NCI-H446 (cell line): Measurements from ENCODE around the gene PDC.

Experiments
- DNase-seq, 2 experiments: peaks; one replicate each; lab custom pipeline; 2025; lab: John Stamatoyannopoulos, UW

Gene PDC

DNA sequence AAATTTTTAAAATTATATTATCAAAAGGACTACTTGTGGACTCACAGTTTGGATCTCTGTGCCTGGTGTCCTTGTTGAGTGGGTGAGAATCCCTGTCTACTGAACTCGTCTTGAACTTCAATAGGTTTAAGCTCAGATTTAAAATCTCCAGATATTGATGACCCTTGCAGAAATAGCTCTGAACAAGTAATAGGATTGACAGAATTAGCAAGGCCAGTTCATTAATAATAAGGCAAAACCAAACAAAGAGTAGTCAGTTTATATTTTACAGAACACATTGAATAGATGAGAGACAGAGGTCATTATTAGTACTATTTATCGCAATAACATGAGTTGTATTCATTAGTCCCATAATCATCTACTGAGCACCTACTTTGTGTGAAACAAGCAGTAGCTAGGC, at the start of gene PDC:
Gene PDC, minus strand, starts transcription at position 101 of the 400 bp plus-strand sequence. CDS start 11,655 bp downstream, outside the sequence.
- no peak for DNase-seq

DNA sequence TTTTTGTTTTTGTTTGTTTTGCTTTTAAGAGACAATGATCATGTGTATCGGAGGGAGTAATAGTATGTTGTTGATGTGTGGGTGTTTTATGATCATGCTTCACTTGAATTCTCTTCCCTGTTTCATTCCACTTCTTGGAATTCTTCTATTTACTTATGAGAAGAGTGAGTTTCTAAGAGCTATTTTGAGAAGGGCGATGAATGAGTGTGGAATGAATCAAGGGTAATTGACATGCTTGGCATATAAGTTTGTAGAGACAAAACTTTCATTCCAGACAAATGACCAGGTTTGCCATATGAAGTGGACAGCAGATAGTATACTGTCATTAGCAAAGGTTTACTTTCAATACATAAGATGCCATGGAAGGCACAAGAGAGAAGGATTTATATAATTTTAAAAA, 42.3 kb upstream of the PDC start:
- DNase-seq = no peak

DNA sequence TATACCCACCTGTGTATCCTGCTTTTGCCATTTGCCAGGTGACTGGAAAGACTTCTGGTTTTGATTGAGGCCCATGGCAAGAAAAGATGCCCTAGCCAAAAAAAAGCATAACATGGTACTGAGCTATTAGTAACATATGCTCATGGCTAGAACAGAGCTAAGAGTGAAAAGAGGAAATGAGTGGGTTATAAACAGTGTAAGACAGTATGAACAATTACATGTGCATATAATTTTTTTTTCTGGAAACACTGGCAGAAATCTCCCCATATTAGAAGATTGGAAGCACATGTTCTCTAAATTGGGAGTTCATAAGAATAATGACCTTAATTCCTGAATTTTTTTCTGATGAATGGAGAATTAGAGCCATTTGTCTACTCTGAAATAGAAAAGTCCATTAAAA, 41.2 kb upstream of the PDC start:
- no peak for DNase-seq

DNA sequence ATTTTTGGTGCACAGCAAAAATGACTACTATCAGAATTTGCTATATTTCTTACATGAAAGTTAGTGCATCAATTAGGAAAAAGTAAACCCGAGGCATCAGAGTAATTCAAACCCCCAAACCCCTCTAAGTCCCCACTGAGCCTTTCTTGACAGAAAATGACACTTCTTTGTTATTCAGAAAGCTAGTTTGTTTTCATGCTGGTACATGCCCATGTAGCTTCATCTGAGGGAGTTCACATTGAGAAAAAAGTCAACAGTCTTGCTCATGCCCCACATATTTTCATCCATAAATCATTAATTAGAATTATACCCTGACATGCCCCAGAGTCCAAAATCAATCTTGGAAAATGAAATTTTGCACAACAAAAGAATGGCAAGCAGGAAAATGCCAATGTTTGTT, 39.9 kb upstream of the PDC start:
- DNase-seq = no peak

DNA sequence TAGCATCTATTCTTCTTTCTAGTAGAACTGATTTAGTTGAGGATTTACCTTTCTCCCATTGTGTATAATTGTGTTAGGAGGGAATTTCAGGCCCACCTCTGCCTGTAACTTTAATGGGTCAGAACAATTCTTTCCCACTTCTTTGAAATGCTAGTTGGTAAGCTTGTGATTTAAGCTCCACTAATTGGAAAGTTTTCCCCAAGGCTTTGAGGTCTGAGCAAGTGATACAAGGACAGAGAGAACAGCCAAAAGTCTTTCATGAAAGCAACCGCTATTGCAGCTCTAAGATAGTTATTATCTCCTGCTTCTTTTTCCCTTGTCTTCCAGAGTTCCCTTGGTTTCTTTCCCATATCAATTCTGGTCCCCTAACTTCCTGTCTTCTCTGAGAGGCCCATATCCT, 38.7 kb upstream of the PDC start:
- no peak for DNase-seq

DNA sequence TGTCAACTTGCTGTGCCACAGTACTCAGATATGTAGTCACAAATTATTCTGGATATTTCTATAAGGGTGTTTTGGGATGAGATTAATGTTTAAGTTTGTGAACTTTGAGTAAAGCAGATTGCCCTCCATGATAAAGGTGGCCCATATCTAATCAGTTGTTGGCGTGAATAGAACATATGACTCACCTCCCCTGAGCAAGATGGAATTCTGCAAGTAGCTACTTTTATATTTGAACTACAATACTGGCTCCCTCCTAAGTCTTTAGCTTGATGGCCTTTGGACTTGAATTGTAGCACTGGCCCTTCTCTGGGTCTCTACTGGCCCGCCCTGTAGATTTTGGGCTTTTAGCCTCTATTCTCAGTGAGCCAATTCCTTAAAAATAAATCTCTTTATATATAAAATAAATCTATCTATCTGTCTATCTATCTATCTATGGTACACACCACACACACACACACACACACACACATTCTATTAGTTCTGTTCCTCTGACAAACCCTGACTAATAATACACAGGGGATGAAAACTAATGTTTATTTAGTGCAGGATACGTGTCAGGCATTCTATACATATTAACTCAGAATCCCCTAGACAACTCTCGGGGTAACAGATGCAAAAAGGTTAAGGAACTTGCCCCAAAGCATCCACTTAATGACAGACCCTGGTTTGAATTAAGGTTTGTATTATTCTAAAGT, 37.9 kb upstream of the PDC start:
- DNase-seq = no peak

DNA sequence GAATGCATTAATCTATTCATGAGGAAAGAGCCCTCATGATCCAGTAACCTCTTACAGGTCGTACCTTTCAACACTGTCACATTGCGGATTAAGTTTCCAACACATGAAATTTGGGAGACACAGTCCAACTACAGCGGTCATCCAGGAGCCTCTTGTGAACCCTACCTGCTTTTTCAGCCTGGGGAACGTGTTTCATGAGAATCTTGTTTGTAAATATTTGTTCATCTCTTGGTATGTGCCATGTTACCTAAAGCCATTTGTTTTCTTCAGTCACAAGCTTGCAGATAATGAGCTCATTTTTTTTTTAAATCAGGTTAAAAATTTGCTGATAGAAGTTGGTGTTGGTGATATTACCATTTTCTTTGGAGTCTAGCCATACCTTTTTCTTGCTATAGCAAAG, 37.2 kb upstream of the PDC start:
- DNase-seq = no peak

DNA sequence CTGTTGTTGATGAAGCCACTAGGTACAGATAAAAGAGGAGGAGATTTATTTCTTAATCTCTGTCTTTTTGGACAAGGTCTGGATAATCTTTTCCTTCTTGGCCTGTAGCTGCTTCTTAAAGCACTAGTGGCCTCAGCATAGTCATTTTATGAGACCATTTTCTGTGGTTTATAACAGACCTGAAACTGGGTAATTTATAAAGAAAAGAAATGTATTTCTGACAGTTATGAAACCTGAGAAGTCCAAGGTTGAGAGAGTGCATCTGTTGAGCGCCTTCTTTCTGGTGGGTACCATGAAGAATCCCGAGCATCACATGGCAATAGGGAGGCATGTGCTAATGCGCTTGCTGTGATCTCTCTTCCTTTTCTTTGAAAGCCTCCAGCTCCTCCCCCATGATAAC, 36.7 kb upstream of the PDC start:
- DNase-seq = no peak

DNA sequence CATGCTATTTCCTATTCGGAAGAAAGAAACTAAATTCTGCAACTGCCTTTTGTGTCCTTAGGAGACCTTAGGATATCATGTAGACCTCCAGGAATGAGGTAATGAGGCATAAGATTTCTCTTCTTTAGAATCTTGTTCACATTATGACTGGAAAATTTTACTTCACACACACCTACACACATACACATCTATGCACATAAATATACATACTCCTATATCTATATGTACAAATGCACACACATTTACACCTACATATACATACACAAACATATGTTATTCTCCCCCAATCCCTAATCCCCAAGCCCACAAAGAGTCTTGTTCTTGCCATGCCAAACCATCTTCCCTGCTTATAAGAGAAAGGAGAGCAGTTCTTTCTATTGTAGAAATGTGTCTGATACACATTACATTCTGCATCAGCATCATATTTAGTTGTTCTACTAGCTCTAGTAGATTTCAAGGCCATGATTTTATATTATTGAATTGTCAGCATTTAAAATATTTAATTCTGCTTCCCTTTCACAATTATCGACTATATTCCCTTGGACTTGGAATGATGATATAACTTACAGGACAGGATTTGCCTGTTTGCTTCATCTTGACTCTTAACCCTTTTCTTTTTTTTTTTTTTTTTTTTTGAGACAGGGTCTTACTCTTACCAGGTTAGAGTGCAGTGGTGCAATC, 35.4 kb upstream of the PDC start:
- DNase-seq = no peak

DNA sequence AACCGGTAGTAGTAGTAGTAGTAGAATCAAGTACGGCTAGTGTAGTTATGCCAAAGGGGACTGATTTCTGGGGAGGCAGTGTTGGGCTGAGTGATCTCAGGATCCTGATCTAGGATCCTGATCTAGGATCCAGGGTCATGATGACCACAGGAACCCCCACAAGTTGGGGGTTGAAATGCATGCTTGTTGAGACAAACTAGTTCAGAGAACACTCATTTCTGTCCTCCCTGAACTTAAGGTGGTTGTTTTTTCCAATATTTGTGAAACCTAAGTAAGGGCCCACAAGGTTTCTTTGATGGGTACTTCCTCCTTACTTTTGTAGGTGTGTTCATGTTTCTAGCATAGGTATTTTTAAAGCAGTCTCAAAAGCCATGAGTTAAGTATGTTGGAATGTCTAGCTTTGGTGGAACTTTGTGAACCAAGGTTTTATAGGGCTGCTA, 33.9 kb upstream of the PDC start:
- no peak for DNase-seq

DNA sequence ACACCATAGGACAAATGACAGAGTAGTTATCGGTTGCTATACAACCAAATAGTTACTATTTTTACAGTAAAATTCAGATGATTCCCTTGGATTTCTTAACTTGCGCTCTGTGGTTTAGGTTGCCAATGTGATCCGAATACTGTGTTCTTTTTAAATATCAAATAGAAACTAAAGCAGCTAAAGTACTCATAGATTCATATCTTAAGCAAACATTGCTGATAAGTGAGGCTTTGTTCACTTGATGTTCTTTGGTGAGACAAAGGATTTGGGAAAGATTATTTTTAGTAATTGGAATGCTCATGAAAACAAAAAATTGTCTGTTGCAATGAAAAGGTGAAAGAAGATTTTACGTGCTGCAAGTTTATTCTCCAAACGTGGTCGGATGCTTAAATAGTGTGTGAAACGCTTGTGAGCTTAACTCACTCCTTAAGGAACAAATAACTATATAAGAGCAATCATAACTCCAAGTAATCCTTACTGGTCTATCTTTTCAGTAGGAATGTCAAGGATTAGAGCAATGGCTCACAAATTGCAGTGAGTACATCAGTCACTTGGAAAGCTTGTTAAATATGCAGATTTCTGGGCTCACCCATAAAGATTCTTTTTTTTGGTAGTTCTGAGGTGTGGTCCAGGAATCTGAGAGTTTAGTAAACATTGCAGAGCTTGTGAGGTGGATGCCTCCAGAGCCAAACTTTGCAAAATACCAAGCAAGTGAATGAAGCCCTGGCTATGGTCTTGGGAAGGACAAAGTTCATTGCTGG, 31.8 kb upstream of the PDC start:
- DNase-seq = no peak

DNA sequence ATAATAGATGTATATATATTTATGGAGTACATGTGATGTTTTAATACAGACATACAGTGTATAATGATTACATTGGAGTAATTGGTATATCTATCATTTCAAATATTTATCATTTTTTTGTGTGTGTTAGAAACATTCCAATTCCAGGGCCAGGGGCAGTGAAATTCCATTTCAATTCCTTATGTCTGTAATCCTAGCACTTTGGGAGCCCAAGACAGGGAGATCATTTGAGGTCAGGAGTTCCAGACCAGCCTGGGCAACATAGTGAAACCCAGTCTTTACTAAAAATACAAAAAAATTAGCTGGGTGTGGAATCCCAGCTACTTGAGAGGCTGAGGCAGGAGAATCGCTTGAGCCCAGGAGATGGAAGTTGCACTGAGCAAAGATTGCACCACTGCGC, 30.4 kb upstream of the PDC start:
- no peak for DNase-seq

DNA sequence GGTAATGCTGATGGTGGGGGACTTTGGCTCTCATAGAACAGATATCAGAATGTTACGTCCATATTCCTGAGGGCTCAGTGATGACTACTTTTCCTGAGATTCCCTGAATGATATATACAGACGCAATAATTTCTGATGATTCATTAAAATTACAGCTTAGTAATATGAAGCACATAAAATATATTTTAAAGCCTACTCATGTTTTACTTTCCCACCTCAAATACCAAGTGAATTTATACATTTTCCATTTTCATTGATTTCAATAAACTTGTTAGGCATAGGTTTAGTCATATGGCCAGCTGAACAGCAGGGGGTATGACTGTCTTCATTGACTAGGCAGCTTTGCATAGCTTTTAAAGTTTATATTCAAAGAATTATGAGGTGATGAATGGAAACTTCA, 26.2 kb upstream of the PDC start:
- DNase-seq = no peak

DNA sequence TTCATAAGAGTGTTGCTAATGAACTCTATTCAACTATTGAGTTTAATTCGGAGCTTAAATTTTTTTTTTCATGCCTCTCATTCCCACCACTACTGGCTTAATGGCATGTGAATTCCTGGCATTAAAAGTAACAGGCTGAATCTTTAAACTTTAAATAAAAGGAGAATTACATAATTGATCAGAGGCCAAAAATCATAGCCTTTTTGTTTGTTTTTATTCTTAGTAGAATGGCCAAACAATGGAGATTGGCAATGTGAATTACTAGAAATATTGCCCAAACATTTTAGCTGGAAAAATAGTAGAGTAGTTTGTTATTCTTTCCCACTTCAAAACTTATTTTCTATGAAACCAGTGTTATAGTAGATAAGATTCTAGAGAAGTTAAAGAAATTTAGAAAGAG, 25.1 kb upstream of the PDC start:
- no peak for DNase-seq

DNA sequence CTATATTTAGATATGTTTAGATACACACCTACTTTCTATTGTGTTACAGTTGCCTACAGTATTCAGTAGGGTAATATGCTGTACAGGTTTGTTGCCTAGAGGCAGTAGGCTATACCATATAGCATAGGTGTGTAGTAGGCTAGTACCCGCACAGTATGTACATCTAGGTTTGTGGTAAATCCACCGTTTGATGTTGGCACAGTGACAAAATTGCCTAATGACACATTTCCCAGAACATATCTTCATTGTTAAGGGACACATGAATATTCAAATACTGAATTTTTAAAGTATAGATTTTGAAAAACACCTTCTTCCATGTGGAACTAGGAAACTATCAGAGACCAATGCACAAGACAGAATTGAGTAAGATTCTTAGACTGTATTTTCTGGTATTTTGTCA, 22.6 kb upstream of the PDC start:
- no peak for DNase-seq

DNA sequence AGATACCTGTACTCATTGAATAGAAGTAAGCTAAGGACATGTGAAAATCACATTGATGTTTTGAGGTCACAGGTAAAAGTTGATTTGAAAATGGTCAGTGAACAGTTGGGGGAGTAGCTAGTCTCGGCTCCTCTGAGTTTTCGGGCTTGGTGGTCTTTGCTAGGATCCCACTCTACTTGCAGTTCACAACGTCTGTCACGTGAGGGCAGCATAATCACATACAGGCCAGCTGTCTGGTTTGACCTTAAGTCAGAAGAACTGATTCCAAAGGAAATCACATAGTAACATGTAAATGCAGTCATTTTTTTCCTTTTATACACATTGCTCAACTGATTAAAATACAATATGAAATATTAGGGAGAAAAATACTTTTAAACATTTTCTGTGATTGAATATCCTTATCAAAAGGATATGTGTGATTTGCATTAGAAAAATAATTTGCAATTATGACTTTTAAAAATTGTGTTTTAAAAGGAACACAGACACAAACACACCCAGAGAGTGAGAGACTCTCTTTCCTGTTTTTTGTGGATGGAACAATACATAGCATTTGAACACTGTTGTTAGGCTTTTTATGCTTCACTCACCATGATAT, 21.8 kb upstream of the PDC start:
- peak; percentile 61 to 83 for DNase-seq

DNA sequence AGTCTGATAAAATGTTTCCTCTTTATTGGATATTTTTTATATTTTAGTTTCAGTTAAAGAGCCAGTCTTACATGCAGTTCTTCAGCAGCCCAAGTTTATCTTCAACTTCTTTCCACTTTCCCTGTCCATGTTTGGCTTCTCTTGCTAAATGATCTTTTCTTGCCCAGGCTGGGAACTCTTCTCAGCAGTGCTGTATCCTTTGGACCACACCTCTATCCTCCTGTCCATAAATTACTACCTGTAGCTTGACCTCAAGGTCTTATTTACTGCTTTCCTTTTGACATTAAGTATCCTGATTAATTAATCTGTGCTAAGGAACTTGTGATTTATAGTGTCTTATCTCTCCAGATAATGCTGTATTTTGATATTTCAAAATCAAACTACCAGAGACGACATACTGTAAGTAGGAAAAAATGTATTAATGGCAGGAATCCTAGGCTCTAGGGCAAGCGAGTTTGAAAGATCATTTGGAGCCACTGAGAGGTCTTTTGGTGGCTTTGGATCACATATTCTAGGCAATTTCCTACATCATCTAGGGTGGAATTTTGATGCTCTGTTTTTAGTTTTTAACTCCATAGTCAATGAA, 20.5 kb upstream of the PDC start:
- DNase-seq = no peak

DNA sequence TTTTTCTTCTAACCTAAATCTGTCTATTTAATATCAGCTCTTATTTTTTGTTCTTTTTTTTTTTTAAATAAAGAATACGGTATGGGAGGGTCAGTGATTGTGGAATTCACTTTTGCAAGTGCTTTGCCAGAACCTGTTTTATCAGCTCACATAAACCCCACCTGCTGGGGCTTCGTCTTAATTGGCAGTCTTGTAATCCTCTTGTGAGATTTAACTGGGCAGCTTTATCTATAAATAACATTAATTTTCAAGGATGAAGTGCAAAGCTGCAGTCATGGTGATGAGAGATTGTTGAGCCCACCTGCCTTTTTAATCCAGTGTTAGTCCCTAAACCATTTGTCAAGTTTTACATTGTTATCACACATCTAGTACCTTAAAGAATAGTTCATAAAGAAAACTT, 18.2 kb upstream of the PDC start:
- no peak for DNase-seq

DNA sequence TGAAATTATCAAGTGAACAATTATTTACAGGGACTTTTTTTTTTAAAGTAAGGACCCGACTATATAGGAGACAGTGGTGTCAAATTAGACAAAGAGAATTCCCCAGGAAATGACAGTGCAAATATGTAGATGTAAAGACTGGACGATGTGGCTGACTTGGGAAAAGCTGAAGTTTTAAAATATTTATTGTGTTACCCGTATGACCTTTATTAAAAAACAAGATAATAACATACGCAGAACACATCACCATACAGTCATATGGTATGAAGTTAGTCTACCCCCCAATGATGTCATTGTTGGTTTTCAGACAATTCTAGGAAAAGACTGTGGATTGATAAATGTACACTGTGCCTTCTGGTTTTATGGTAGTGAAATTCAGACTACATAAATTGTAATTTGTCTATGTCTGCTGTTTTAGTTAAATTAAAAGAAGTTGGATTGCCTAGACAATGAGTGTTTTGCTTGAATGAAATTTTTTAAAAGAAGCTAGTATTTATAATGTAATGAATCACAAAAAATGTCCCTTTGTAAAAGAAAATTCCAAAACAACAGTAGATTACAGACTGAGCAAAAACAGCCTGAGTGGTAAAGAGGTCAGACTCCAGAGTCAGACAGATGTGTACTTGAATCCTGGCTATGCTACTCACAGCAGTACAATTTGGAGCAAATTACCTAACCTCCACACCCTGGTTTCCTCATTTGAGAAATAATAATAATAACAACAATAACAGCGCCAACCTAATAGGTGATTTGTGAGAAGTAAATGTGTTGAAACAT, 15.5 kb upstream of the PDC start:
- DNase-seq = no peak

DNA sequence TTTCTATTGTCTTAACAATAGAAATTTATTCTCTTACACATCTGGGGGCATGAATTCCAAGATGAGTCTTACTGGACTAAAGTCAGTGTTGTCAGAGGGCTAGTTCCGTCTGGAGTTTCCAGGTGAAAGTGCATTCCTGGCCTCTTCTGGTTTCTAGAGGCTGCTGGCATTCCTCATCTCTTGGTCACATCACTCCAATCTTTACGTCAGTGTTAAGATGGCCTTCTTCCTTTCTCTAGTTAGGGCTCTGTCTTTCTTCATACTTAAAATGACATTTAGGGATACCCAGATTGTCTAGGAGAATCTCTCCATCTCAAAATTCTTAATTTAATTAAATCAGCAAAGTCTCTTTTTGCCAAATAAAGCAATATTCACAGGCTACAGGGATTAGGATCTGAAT, 13.3 kb upstream of the PDC start:
- DNase-seq = no peak

DNA sequence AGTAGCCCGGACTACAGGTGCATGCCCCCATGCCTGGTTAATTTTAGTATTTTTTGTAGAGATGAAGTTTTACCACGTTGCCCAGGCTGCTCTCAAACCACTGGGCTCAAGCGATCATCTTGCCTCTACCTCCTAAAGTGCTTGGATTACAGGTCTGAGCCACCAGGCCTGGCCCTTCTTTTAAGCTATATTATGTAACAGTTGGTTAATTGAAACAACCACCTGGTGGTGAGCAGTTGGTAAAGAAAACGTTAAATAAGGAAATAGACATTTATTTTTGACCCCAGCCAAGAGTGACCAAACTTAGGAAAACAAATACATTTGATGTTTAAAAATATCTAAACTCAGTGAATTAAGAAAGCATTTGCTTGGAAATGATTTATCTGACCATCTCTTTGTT, 12.1 kb upstream of the PDC start:
- DNase-seq = no peak

DNA sequence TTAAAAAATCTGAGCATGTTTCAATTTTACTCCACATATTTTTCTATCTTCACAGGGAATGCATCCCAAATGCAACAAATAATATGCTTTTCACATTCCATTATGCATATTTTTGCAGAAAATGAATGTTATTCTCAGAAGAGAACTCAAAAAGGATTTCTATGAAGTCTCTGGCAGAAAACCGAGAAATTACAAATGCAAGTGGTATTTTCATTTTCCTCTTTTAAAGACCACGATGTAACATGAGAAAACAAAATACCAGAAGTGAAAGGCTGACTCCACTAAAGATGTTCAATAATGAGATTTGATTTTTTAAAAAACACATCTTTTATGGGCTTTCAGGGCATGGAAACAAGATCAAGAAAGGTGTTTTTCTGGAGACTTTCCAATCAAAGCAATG, 5.0 kb upstream of the PDC start:
- no peak for DNase-seq
